HL-60/S4 treated with phorbol 12-myristate 13-acetate at 8.2 ng/mL for 4 days and 3 days (cell line): Measurements from ENCODE around the gene GJC2.

Experiments used
- in situ Hi-C: fragments of 300-500 bp; cut with MboI; formaldehyde crosslinking; loops from 2 replicates; pipeline ENCODE4 v1.15.0; 2022; ENCODE audit warnings: low sequenced_read_pairs

Gene GJC2

DNA sequence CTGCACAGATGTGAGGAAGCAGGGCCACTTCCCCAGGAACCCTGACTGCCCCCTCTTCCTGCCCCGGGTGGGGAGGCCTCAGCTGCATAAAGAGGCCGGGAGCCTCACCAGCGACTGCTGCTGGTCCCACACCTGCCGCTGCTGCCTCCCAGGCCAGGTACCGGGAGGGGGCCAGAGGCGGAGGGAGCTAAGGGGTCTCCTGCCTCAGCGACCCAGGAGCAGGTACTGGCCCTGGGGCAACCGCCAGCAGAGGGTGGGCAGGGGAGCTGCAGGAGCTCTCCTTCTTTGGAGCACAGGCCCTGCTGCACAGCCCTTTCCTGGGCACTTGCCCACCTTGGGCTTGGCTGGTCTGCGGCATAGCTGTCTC, 6.8 kb downstream of the GJC2 start:
- in situ Hi-C loops, result no loop called here

- in situ Hi-C loops, result no loop called here
Observed at GRCh38 chr1:228156941-228157728, 7.4 kb downstream of the GJC2 start.

DNA sequence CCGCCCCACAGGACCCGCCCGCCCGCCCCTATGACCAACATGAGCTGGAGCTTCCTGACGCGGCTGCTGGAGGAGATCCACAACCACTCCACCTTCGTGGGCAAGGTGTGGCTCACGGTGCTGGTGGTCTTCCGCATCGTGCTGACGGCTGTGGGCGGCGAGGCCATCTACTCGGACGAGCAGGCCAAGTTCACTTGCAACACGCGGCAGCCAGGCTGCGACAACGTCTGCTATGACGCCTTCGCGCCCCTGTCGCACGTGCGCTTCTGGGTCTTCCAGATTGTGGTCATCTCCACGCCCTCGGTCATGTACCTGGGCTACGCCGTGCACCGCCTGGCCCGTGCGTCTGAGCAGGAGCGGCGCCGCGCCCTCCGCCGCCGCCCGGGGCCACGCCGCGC, 8.0 kb downstream of the GJC2 start:
- in situ Hi-C loops, result no loop called here

DNA sequence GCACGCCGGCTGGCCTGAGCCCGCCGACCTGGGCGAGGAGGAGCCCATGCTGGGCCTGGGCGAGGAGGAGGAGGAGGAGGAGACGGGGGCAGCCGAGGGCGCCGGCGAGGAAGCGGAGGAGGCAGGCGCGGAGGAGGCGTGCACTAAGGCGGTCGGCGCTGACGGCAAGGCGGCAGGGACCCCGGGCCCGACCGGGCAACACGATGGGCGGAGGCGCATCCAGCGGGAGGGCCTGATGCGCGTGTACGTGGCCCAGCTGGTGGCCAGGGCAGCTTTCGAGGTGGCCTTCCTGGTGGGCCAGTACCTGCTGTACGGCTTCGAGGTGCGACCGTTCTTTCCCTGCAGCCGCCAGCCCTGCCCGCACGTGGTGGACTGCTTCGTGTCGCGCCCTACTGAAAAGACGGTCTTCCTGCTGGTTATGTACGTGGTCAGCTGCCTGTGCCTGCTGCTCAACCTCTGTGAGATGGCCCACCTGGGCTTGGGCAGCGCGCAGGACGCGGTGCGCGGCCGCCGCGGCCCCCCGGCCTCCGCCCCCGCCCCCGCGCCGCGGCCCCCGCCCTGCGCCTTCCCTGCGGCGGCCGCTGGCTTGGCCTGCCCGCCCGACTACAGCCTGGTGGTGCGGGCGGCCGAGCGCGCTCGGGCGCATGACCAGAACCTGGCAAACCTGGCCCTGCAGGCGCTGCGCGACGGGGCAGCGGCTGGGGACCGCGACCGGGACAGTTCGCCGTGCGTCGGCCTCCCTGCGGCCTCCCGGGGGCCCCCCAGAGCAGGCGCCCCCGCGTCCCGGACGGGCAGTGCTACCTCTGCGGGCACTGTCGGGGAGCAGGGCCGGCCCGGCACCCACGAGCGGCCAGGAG, 8.6 kb downstream of the GJC2 start:
- in situ Hi-C loops, result no loop called here

GRCh38 chr1:228159008-228159665, 9.4 kb downstream of the GJC2 start:
- in situ Hi-C loops, result no loop called here

DNA sequence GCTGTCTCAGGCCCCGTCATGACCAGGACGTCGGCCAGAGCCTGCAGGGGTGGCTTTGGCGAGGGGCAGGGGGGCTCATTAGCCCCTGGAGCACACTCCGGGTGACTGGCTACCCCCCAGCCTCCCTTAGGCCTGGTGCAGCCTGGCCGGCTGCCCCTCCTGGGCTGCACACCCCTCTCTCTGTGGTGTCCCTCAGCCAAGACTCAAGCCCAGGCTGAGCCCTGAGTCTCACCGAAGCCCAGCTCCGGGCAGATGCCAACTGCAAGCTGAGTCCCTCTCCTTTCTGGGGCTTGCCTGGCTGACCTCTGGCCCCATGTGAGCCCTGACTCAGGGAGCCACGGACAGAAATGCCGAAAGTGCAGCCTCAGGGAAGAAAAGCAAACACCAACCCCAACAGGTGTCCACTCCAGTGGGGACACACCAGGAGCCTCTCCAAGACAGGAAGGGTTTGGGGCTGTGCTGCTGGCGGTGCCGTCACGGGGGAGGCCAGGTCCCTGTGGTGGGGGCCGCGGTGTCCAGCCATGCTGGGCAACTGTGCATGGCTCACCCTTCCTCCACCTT, 10.6 kb downstream of the GJC2 start:
- in situ Hi-C loops, result no loop called here

DNA sequence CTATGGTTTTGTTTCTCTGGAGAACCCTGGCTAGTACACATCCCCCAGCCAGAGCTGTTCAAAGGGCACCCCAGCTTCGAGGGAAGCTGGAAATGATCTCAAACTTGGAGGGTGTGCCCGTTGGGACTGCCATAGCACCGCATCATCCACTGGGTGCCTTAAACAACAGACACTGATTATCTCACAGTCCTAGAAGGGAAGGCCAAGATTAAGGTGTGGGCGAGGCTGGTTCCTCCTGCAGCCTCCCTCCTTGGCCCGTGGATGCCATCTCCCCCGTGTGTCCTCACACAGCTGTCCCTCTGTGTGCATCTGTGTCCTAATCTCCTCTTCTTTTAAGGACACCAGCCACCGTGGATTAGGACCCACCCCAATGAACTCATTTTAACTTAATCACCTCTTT, 11.6 kb downstream of the GJC2 start:
- in situ Hi-C loops, result no loop called here

- in situ Hi-C loops, result no loop called here
Observed at GRCh38 chr1:228161866-228162265, 12.1 kb downstream of the GJC2 start.

GRCh38 chr1:228162286-228163006, 12.7 kb downstream of the GJC2 start:
- in situ Hi-C loops, result no loop called here

DNA sequence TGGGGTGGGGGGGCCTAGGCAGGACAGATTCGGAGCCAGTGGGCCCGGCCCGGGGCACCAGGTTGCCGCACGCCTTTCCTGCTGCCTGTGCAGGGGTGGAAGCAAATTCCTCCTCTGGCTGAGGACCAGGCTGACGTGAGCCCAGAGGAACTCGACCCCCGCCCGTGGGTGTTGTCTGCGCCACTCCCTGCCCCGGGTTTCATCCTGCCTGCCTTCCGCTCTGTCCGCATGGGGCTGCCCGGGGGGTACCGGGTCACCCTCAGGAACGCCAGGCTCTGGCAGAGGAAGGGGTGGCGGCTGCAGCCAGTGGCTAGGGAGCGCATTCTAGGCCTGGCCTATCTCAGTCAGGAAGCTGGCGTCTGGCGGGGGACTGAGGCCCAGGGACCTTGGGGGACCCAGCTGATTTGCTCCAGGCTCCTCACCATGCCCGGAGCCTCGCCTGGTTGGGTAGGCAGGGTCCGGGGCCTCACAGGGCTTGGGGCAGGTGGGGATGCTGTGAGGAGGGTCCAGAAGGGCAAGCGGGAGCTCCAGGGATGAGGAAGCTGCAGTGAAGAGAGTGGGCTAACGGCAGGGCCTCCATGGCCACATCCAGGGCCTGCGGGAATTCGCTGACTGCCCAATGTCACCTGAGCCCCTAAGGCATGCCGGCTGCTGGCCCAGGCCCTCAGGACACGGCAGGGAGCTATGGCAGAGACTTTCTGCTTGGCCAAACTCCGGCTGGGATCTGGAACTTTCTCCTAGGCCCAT, 13.4 kb downstream of the GJC2 start:
- in situ Hi-C loops, result no loop called here

GRCh38 chr1:228163776-228164519, 14.2 kb downstream of the GJC2 start:
- in situ Hi-C loops, result no loop called here

- in situ Hi-C loops, result no loop called here
Observed at GRCh38 chr1:228164561-228165371, 15.0 kb downstream of the GJC2 start.

DNA sequence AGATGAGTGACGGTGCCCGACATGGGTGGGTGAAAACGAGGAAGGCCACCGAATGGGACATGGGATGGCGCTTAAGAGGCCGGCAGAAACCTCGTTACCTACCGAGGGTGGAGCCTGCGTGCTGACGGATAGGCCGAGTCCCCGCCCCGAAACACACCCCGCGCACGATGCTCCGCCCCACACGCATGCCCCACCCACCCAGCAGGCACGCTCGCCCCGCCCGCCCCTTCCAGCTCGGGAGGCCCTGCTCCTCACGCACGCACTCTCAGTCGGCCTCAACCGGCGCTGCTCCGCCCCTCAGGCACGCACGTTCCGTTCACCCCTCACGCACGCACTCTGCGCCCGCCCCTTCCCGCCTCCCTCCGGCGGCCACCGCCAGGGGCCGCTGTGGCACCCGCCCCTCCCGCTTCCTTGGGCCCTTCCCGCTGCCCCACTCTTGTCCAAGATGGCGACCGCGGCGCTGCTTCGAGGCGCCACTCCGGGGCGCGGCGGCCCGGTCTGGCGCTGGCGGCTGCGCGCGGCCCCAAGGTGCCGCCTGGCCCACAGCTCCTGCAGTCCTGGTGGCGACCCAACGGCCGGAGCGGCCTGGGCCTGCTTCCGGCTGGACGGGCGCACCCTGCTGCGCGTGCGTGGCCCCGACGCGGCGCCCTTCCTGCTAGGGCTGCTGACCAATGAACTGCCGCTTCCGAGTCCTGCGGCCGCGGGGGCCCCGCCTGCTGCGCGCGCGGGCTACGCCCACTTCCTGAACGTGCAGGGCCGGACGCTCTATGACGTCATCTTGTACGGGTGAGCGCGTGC, 15.8 kb downstream of the GJC2 start, which contains the start of gene IBA57:
Gene IBA57 (plus strand): TSS at position 433 of the 798 bp plus-strand sequence. CDS start 13 bp downstream, at position 446.
- in situ Hi-C loops, result no loop called here

DNA sequence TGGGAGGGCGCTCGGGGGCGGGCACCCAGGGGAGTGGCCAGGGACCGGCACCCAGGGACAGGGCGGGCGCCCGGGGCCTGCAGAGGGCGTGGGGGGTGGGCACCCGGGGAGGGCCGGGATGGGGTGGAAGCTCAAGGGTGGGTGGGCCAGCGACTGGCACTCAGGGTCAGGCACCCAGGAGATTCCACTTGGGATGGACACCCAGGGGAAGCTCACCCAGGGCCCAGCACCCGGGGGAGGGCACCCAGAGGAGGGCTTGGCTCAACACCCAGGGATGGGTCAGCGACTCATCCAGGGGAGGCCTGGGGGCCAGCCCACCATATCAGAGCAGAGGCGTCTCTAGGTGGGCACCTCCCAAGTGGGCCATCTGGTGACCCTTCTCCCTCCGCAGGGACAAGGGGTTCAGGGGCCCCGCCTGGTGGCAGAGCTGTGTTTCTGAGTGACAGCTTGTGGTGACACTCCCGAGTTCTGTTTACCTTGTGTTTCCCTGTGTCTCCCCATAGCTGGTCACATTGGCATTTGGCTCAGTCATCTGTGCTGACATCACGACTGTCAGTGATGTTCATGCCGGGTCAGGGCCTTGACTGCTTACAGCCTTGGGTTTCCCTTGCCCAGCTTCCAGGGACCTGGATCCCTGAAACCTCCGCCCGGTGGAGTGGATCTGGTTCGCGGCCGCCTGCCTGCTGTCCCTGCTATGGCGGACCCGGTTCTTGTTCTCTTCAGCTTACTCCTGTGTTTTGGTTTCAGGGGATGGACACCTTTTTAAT, 16.6 kb downstream of the GJC2 start:
- in situ Hi-C loops, result no loop called here

GRCh38 chr1:228168563-228169270, 19.0 kb downstream of the GJC2 start:
- in situ Hi-C loops, result no loop called here

- in situ Hi-C loops, result no loop called here
Observed at GRCh38 chr1:228169345-228169744, 19.6 kb downstream of the GJC2 start.
